Measurements from ENCODE around the gene KIF1C.

Gene KIF1C

DNA sequence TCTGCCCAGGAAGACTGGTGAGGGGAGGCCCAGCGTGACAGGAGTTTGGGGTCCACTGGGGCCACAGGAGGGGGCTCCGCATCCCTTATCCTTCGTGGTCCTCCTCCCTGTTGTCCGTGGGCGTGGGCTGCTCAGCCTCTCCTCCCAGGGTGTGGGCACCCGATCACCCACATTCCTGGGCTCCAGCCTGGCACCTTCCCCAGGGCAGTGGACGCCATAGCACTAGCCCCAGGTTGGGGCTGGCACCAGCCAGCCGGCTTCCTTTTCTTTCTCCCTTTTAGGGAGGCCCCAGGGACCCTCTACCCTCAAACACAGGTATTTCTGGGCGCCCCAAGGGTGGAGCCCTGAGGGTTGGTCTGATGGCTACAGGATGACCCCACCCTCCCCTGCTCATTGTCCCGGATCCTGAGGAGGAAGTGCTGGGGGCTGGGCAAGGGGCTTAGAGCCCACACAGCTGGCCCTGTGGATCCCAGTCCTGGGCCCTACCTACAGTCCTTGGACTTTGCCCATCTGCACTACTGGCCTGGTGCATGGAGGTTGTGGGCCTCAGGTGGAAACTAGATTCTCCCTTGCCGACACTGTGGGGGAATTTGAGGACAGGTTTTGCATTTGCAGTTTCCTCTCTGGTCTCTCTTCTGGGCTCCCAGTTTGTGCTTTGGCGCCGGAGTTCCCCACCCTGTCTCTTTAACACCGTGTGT is 1.1 kb downstream of the KIF1C start:
- Histone ChIP-seq H3K4me1 (ENCODE audit: control insufficient read depth, insufficient read depth, low read length) (peaks cover 12% of the 10 kb centered on the region), H3K27me3 (ENCODE audit: control insufficient read depth, insufficient read depth, low read length) (no peaks in the 10 kb centered on the region), H3K4me3 (ENCODE audit: low read length) (peak overlapping the region; percentile 92), H3K27ac (ENCODE audit: low read depth, low read length) (no peak overlapping the region), H3K36me3 (ENCODE audit: control insufficient read depth, insufficient read depth, low read length) (peaks cover 24% of the 10 kb centered on the region), H3K9ac (ENCODE audit: low read length) (peak overlapping the region; percentile 76)

- no peaks in the 10 kb centered on the region for H3K27me3 ChIP-seq (ENCODE audit: control insufficient read depth, insufficient read depth, low read length)
- H3K9ac ChIP-seq (ENCODE audit: low read length): no peak overlapping the region
- H3K27ac ChIP-seq (ENCODE audit: low read depth, low read length): no peak overlapping the region
- H3K4me3 ChIP-seq (ENCODE audit: low read length): peak overlapping the region; percentile 92
- peaks cover 31% of the 10 kb centered on the region for H3K36me3 ChIP-seq (ENCODE audit: control insufficient read depth, insufficient read depth, low read length)
- peaks cover 12% of the 10 kb centered on the region for H3K4me1 ChIP-seq (ENCODE audit: control insufficient read depth, insufficient read depth, low read length)
Measured at GRCh38 chr17:4999430-5000093, 1.8 kb downstream of the KIF1C start.

DNA sequence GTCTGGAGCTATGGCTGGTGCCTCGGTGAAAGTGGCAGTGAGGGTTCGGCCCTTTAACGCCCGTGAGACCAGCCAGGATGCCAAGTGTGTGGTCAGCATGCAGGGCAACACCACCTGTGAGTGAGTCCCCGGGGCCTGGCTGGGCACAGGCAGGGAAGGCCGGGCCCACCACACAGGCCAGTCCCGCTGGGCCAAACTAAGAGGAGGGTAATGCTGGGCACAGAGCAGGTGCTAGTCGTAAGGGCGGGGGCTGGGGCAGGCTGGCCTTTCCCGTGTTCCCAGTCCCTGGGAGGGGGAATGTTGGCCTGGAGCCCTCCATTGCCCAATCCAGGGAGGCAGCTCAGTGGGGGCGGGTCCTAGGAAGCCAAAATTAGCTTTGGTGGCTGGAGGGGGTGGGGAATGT is 2.5 kb downstream of the KIF1C start:
- H3K36me3 ChIP-seq (ENCODE audit: control insufficient read depth, insufficient read depth, low read length): peaks cover 37% of the 10 kb centered on the region
- no peak overlapping the region for H3K9ac ChIP-seq (ENCODE audit: low read length)
- no peaks in the 10 kb centered on the region for H3K27me3 ChIP-seq (ENCODE audit: control insufficient read depth, insufficient read depth, low read length)
- no peak overlapping the region for H3K27ac ChIP-seq (ENCODE audit: low read depth, low read length)
- no peak overlapping the region for H3K4me3 ChIP-seq (ENCODE audit: low read length)
- peaks cover 12% of the 10 kb centered on the region for H3K4me1 ChIP-seq (ENCODE audit: control insufficient read depth, insufficient read depth, low read length)

- Histone ChIP-seq H3K4me1 (ENCODE audit: control insufficient read depth, insufficient read depth, low read length) (peaks cover 9% of the 10 kb centered on the region), H3K9ac (ENCODE audit: low read length) (no peak overlapping the region), H3K36me3 (ENCODE audit: control insufficient read depth, insufficient read depth, low read length) (peaks cover 47% of the 10 kb centered on the region), H3K27ac (ENCODE audit: low read depth, low read length) (no peak overlapping the region), H3K4me3 (ENCODE audit: low read length) (no peak overlapping the region), H3K27me3 (ENCODE audit: control insufficient read depth, insufficient read depth, low read length) (no peaks in the 10 kb centered on the region)
Measured at GRCh38 chr17:5002121-5002788, 4.5 kb downstream of the KIF1C start.

GRCh38 chr17:5003214-5003867 is 5.6 kb downstream of the KIF1C start:
- peaks cover 57% of the 10 kb centered on the region for H3K36me3 ChIP-seq (ENCODE audit: control insufficient read depth, insufficient read depth, low read length)
- no peak overlapping the region for H3K27ac ChIP-seq (ENCODE audit: low read depth, low read length)

DNA sequence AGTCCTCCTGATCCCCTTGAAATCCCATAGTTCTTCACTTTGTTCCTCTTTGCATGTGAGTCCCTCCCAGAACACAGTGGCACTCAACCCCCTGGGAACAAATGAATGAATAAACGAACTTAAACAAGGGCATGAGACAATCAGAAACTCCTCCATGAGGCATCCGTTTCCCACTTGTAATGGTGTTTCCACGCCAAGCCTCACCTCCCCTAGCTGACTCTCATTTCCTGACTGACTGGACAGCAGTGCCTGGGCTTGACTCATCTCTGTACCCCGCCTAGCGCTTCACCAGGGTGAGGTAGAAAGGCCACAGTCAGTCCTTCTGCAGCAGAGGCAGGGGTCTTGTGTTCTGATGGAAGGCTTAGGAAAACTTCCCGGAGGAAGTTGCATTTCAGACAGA is 14.2 kb downstream of the KIF1C start:
- Histone ChIP-seq H3K27me3 (ENCODE audit: control insufficient read depth, insufficient read depth, low read length) (no peaks in the 10 kb centered on the region), H3K4me1 (ENCODE audit: control insufficient read depth, insufficient read depth, low read length) (no peaks in the 10 kb centered on the region), H3K4me3 (ENCODE audit: low read length) (no peak overlapping the region), H3K36me3 (ENCODE audit: control insufficient read depth, insufficient read depth, low read length) (peaks cover 51% of the 10 kb centered on the region), H3K27ac (ENCODE audit: low read depth, low read length) (no peak overlapping the region), H3K9ac (ENCODE audit: low read length) (no peak overlapping the region)

More at GRCh38 chr17:5003214-5003867, 5.6 kb downstream of the KIF1C start:
- H3K27me3 ChIP-seq (ENCODE audit: control insufficient read depth, insufficient read depth, low read length): no peaks in the 10 kb centered on the region
- peaks cover 9% of the 10 kb centered on the region for H3K4me1 ChIP-seq (ENCODE audit: control insufficient read depth, insufficient read depth, low read length)
- no peak overlapping the region for H3K4me3 ChIP-seq (ENCODE audit: low read length)
- H3K9ac ChIP-seq (ENCODE audit: low read length): no peak overlapping the region

DNA sequence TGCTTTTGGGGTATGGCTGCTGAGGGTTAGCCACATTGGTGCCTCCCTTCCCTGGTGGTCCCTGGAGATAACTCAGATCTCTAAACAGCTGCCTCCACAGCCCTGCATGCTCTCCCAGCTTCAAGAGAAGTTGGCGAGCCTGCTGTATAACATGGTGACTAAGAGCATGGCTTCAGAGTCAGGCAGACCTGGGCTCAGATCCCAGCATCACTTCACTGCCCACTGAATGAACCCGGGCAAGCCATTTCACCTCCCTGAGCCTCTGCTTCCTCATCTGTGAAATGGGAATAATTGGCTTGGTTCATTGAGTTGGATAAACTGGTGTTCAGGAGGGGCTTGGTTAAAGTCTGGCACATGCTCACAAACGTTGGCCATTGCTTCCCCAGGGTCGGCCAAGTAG is 16.6 kb downstream of the KIF1C start:
- Histone ChIP-seq H3K36me3 (ENCODE audit: control insufficient read depth, insufficient read depth, low read length) (peaks cover 37% of the 10 kb centered on the region), H3K9ac (ENCODE audit: low read length) (no peak overlapping the region), H3K4me3 (ENCODE audit: low read length) (no peak overlapping the region), H3K4me1 (ENCODE audit: control insufficient read depth, insufficient read depth, low read length) (no peaks in the 10 kb centered on the region), H3K27ac (ENCODE audit: low read depth, low read length) (no peak overlapping the region), H3K27me3 (ENCODE audit: control insufficient read depth, insufficient read depth, low read length) (no peaks in the 10 kb centered on the region)

DNA sequence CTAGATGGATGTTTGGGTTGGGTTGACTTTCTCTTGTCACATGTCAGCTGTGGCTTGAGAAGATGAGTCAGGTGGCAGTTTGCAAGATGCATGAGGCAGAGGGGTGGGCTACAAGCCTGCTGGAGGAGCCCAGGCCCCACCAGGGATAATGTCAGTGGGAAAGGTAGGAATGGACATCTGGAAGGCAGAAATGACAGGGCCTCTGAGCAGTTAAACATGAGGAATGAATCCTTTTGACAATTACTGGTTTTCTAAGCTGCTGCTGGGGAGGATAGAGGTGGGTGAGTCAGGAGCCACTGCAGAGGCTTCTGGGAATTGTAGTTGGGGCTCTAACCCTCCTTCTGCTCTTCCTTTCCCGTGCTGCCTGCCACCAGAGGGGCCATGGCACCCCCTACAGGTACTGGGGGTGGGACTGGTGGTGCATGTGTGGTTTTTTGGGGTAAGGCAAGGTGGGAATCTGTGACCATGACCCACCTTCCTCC is 21.8 kb downstream of the KIF1C start:
- Histone ChIP-seq H3K27me3 (ENCODE audit: control insufficient read depth, insufficient read depth, low read length) (no peaks in the 10 kb centered on the region), H3K36me3 (ENCODE audit: control insufficient read depth, insufficient read depth, low read length) (peaks cover 32% of the 10 kb centered on the region), H3K27ac (ENCODE audit: low read depth, low read length) (no peak overlapping the region), H3K4me1 (ENCODE audit: control insufficient read depth, insufficient read depth, low read length) (no peaks in the 10 kb centered on the region), H3K9ac (ENCODE audit: low read length) (no peak overlapping the region), H3K4me3 (ENCODE audit: low read length) (no peak overlapping the region)

GRCh38 chr17:5020502-5021023 is 22.8 kb downstream of the KIF1C start:
- Histone ChIP-seq H3K27me3 (ENCODE audit: control insufficient read depth, insufficient read depth, low read length) (no peaks in the 10 kb centered on the region), H3K9ac (ENCODE audit: low read length) (no peak overlapping the region), H3K27ac (ENCODE audit: low read depth, low read length) (no peak overlapping the region), H3K4me1 (ENCODE audit: control insufficient read depth, insufficient read depth, low read length) (no peaks in the 10 kb centered on the region), H3K4me3 (ENCODE audit: low read length) (no peak overlapping the region), H3K36me3 (ENCODE audit: control insufficient read depth, insufficient read depth, low read length) (peaks cover 28% of the 10 kb centered on the region)

DNA sequence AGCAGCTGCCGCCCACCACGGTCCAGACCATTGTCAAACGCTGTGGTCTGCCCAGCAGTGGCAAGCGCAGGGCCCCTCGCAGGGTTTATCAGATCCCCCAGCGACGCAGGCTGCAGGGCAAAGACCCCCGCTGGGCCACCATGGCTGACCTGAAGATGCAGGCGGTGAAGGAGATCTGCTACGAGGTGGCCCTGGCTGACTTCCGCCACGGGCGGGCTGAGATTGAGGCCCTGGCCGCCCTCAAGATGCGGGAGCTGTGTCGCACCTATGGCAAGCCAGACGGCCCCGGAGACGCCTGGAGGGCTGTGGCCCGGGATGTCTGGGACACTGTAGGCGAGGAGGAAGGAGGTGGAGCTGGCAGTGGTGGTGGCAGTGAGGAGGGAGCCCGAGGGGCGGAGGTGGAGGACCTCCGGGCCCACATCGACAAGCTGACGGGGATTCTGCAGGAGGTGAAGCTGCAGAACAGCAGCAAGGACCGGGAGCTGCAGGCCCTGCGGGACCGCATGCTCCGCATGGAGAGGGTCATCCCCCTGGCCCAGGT is 24.5 kb downstream of the KIF1C start:
- Histone ChIP-seq H3K36me3 (ENCODE audit: control insufficient read depth, insufficient read depth, low read length) (peaks cover 26% of the 10 kb centered on the region), H3K27ac (ENCODE audit: low read depth, low read length) (no peak overlapping the region), H3K27me3 (ENCODE audit: control insufficient read depth, insufficient read depth, low read length) (no peaks in the 10 kb centered on the region), H3K4me3 (ENCODE audit: low read length) (no peak overlapping the region), H3K4me1 (ENCODE audit: control insufficient read depth, insufficient read depth, low read length) (no peaks in the 10 kb centered on the region), H3K9ac (ENCODE audit: low read length) (no peak overlapping the region)

GRCh38 chr17:5023588-5024147 is 25.9 kb downstream of the KIF1C start:
- H3K27me3 ChIP-seq (ENCODE audit: control insufficient read depth, insufficient read depth, low read length): no peaks in the 10 kb centered on the region
- peaks cover 22% of the 10 kb centered on the region for H3K36me3 ChIP-seq (ENCODE audit: control insufficient read depth, insufficient read depth, low read length)
- H3K4me3 ChIP-seq (ENCODE audit: low read length): no peak overlapping the region
- H3K9ac ChIP-seq (ENCODE audit: low read length): no peak overlapping the region
- no peak overlapping the region for H3K27ac ChIP-seq (ENCODE audit: low read depth, low read length)
- no peaks in the 10 kb centered on the region for H3K4me1 ChIP-seq (ENCODE audit: control insufficient read depth, insufficient read depth, low read length)

Data from rectal smooth muscle tissue (tissue), 1 donor.